Measurements from ENCODE around the gene DCST1. TPM values are rescaled to one million over a fixed set of nuclear protein-coding genes. Genes with fewer than 3 reads are reported as not detected.

DCST1 gene
- total RNA-seq, 1 donor from 2014 or later: not detected

DNA sequence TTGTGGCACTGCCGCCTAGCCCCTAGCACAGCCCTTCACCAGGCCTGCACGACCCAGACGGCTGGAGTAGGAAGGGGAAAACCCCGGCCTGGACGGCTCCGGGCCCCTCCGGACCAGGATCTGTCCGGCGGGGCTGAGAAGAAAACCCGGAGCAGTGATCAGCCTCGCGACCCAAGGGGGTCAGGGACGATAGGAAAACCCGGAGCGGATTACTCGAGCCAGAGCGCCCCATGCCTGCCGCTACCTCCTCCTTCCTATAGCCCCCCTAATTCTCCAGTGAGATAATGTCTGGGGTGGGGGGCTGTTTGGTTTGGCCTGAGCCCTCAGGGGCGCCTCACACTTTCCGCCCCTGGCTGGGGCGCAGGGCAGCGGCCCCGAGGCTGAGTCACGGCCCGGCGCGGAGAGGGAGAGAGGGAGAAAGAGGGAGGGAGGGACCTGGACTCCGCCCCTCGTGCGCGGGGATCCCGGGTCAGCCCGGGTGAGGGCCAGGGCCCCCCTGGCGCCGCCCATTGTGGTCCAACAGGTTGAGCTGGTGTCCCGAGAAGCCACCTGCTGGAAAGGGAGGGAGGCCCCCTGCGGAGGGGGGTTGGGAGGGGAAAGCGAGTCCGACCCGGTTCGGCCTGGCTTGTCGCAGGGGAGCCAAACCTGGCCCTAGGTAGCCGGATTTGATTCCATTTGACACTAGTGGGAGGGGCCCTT, 32.7 kb upstream of the DCST1 start:
- DNase-seq (peak; percentile 91), ATAC-seq (ENCODE audit: poor library complexity) (peak; percentile 64)
- intact Hi-C loops (cut with DNase I): no loop called here

DNA sequence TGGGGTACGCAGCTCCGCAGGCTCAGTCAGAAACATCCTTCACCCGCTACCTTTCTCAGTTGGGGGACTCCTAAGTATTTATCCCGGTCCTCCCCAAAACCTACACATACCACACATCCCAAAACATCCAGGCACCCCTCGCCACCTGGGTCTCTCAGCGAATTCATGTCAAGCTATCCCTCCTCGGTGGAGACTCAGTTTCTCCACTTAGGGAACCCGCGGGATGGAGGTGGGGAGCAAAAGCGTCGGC, 32.3 kb upstream of the DCST1 start:
- ATAC-seq (ENCODE audit: poor library complexity): no peak
- intact Hi-C loops (cut with DNase I): no loop called here
- DNase-seq: no peak

DNA sequence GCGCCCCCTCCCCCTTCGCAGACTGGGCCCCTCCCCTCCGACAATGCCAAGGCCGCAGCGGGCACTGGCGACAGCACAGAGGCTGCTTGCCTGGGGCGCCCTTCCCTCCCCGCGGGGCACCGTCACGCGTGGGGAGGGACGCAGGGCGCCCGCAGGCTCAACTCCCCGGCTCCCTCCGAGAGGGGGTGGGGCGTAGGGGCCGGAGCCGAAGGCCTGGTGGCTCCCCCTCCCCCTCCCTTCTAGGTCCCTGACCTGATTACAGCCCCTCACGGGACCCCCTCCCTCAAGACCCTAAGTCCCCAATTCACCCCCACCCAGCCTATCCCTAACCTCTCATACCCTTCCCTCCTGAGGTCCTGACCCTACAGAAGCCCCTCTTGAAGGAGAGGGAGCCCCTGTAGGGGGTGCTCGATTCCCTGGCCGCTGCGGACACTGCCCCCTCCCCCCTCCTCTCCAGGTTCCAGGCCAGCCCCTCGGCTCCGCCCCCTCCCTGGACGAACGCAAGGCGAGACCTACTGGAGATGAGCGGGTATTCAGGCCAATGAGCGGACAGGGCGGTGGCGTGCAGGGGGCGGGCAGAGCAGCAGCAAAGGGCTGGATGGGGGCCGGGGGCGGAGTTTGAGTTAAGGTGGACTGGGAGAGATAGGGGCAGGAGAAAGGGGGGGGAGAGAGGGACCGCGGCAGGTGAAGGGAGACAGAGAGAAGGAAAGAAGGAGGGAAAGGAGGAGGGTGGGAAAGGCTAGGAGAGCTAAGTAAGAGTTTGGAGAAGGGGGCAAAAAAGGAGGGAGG, 31.8 kb upstream of the DCST1 start:
- ATAC-seq (ENCODE audit: poor library complexity): peak; percentile 76
- intact Hi-C loops (cut with DNase I): no loop called here
- DNase-seq: peak; percentile 100

DNA sequence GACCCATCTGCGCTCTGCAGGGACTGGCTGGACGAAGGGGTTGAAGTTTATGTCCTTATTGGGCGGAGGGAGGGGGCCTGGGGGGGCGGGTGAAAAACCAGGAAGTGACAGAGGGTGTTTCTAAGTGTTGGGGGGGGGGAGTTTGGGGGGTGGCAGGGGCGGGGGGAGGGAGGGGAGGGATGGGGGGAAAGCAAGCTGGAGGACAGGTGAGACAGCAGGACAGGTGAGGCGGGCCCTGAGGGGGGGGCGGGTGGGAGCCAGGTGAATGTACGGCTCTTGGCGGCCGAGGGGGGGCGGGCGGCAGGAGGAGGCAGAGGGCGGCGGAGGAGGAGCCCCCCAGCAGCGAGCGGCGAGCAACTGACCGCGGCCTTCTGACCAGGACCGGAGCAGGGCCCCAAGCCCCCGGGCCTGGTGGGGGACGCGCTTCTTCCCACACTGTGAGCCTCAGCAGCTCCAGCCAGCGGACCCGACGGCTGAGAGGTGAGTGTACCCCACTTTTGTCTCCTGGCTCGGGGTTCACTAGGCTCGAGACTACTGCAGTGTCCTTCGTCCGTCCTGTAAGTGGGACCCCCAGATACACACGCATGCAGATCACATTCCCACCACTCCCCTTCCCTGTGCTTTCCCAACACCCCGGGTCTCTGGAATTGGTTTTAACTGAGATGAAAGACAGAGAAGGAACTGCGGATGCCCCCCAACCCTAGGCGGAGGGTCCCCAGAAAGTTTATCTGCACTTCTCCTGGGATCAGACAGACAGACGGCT, 31.0 kb upstream of the DCST1 start, which contains the start of gene ZBTB7B:
Gene ZBTB7B (plus strand): TSS at position 339 of the 763 bp plus-strand sequence. CDS start 11,859 bp downstream, outside the sequence.
- intact Hi-C loops (cut with DNase I): no loop called here
- DNase-seq (peak; percentile 69), ATAC-seq (ENCODE audit: poor library complexity) (peak; percentile 1)

DNA sequence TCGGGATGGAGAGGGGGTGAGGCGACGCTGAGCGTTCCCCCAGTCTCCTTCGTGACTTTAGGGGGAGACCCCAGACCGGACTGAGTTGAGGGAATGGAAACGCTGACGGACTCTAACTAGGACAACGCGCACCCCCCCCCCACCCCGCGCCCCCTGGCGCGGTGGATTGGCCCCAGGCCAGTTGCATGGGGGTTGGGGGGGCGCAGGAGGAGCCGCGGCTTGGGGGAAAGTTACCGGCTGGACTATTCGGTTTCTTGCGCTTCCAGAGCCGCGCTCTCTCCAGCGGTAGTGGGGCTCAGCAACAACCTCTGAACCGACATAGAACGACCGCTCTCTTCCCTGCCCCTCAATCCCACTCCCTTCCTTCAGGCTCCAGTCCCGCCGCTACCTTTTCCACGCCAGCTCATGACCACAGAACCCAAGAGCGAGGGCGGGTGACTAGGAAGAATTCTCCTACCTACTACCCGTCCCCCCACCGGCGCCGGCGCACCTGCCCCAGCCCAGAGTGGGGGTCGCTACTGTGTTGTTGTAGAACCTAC, 30.3 kb upstream of the DCST1 start:
- no peak for ATAC-seq (ENCODE audit: poor library complexity)
- DNase-seq: no peak
- intact Hi-C loops (cut with DNase I): no loop called here

DNA sequence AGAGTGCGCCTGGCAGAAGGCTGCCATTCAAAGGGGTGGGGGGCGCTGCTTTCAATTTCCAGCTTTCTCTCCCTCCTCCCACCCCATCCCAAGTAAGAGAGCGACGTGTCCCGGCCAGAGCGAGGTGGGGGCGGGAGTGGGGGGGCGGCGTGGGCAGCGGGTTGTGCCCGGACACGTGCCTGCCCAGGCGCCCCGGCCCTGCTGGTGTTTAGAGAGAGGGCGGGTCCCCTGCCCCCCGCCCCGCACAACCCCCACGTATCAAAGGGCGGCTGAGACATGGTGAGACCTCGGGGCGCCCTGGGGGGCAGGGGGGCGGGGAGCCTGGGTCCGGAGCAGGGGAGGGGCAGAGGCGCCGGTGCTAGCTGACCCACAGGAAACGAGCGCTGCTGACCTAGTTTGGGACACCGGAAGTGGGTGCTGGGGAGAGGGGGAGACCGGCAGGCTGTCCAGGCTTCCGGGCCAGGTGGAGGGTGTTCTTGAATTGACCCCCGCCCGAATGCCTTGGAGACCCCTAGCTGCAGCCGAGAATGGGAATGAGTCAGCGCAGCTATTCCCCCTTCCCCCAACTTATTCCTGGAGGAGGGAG, 29.8 kb upstream of the DCST1 start:
- intact Hi-C loops (cut with DNase I): no loop called here
- peak; percentile 83 for DNase-seq
- peak; percentile 14 for ATAC-seq (ENCODE audit: poor library complexity)

DNA sequence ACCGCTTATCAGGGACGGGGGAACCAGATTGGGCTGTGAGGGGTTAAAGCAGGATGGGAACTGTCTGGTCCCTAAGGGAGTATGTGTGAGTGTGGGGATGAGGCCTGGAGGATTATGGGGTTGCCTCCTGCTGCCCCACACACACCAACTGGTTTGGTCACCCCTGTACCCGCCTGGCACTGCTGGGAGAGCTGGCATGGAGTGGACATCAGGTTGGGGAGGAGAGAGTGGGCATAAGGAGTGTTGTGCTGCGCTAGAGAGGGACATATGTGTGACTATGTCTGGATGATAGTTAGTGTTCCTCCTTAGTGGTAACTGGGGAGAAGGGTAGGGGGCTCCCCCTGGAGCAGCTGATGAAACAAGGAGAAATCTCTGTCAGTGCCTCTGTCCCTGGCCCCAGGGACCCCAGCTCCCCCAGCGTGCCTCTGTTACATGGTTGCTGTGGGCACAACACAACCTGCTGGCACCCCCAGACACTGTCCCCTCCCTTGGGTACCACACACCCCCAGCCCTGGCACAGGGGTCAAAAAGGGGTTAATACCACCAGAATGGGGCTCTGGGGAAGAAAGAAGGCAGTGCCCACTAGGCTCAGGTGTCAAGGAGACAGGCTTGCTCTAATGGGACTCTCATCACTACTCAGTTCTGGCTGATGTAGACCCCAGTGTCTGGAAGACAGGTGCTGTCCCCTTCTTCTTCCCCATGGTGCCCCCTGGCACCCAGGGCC, 29.1 kb upstream of the DCST1 start:
- intact Hi-C loops (cut with DNase I): no loop called here
- DNase-seq (peak; percentile 40), ATAC-seq (ENCODE audit: poor library complexity) (no peak)

DNA sequence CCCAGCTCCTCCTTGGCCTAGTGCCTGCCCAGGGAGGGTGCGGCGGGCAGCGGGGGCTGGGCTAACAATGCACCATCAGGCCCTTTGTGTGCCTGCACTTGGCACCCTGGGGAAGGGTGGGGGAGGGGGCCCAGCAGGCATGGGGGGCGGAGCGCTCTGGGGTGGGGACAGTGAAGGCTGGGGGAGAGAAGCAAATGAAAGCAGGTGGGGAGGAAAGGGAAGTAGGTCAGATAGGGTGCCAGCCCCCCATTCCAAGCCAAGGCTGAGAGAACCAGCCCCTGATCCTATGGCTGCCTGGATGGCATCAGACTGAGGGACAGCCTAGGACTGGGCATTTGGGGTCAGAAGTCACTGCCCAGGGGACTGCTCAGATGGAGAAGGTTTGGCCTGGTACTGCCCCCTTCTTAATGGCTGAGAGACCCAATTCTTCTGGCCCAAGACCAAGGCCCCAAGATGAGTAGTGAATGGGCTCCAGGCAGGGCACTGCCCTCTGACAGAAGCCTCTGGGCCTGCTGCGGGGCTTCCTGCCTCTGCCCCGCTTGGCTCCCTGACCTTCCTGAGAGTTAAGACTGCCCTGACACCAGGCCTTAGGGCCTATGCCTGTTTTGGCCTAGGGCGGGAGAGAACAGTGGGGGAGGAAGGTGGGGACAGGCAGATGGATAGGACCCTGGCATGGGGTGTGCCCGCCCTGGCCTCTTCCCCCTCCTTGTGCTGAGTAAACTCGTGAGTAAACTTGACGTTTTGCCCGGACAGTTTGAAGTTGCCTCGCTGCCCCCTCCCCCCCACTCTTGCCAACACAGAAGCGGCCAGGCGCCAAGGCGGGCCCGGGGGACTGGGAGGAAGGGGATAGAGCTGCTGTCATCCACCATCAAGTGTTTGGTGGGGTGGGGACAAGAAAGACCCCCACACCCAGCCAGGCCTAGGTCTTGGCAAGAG, 28.3 kb upstream of the DCST1 start:
- intact Hi-C loops (cut with DNase I): no loop called here
- peak; percentile 25 for ATAC-seq (ENCODE audit: poor library complexity)
- peak; percentile 87 for DNase-seq

DNA sequence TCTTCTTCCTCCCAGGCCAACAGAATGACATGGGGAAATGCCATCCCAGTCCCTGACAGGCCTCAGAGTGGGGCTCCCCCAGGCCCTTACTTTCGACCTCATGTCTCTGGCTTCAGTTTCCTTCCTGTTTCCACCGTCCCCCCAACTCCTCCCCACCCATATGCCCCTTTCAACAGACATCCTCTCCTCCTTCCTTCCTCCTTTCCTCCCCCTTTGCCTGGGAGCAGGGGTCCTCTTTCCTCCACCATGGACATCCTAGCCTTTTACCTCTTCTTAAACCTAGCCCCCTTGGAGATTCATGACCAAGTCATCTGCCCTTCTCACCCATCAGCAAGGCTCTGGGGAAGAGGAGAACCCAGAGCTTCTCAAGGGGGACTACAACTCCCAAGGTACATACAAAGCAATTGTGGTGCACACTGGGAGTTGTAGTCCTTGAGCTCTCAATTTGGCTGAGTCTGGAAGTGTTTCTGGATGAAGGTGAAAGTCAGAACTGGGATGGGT, 27.0 kb upstream of the DCST1 start:
- peak; percentile 48 for DNase-seq

DNA sequence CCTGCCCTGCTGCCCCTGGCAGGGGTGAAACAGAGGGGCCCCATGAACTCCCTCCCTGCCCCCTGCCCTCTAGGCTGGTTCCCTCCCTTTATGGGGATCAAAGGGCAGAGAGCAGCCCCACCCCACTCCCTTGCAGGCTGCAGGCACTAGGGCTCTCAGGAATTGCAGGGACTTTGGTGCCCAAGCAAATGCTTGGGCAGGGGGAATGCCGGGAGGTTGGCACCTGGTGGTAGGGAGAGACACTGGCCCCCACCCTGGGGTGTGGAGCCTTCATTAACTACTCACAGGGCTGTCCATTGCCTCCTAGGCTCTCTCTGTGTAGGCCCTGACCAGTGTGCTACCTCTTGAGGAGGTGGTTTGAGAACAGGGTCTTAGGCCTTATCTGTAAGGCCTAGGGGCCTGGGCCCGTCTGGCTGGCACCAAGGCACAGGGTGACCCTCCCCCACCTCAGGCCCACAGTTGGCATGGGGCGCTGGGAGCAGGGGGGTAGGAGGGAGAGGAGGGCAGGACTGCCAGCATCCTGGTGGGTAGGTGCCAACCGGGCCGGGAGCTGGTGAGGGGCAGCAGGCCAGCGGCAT, 26.3 kb upstream of the DCST1 start:
- intact Hi-C loops (cut with DNase I): no loop called here
- ATAC-seq (ENCODE audit: poor library complexity): peak; percentile 38
- peak; percentile 85 for DNase-seq

More for the DNA sequence above, 27.0 kb upstream of the DCST1 start:
- intact Hi-C loops (cut with DNase I): no loop called here
- no peak for ATAC-seq (ENCODE audit: poor library complexity)

DNA sequence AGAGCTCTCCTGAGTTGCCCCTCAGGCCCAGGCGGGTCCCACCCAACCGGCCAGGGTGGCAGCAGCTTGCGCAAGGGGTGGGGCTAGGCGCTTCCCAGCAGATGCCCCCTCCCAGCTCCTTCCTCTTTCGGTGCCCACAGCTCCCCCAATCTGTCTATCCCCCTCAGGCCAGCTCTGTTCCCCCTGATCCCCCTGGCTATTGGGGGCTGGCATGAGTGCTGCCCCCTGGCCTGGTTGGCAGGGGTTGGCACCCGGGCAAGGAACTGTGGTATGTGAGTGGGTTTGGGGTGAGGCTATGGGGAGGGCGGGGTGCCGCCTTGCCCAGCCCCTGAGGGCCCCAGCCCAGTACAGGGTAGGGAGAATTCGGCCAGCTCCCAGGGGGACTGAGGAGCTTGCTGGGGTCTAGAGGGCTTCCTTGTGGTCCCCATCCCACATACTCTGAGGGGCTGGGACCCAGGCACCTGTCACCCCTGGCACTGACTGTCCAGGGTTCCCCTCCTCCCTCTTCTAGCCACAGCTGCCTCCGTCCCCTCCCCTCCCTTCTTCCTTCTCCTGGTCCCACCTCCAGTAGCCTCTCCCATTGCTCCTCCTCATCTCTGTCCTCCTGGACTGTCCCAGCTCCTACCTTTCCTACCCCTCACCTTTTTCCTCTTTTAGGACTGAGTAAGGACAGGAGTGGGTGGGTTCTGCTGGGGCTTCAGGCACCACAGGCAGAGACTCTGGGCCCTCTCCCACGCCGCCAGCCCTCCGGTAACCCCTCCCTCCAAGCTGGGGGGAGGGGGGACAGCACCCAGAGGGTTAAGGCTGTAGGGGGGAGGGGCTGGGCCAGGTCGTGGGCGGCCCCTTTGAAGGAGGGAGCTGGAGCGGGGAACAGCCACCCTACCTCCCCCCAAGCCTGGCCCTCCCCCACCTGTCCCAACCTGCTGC, 25.3 kb upstream of the DCST1 start:
- intact Hi-C loops (cut with DNase I): no loop called here
- ATAC-seq (ENCODE audit: poor library complexity) (no peak), DNase-seq (peak; percentile 72)

DNA sequence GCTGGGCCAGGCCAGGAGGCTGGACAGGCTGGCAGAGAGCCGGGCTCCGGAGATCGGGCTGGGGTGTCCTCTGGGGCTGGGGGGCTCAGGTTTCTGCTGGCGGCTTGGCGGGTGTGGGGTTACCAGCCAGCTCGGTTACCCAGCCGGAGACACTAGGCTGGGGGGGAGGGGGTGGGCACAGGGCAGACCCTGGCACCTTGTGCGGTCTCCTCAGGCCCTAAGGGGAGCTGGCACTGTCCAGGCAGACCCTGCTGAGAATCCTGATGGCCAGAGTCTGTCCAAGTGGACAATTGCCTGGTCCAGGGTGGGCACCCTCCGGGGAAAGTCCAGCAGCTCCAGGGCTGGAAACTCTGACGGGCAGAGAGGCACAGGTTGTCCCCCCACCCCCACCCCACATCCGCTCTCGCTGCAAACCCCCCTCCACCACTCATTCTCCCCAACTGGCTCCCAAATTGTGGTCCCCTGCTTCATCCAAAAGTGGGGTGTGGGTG, 24.4 kb upstream of the DCST1 start:
- intact Hi-C loops (cut with DNase I): no loop called here
- no peak for ATAC-seq (ENCODE audit: poor library complexity)
- no peak for DNase-seq

DNA sequence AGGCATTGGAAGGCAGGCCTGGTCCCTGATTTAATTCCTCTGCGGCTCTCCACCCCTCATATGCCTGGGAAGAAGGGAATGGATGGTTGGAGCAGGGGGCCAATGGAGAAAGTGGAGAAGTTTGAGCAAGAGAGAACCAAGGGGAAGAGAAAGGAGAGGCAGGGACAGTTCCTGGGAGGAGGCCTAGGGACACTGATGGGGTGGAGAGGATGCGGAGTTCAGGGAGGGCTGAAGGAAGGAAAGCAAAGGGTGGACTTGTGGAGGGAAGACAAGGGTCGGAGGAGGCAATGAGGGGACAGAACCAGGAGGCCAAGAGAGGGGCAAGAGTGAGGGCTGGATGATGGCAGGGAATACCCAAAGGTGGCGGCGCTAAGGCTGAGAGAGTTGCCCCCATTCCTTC, 23.9 kb upstream of the DCST1 start:
- no peak for ATAC-seq (ENCODE audit: poor library complexity)
- intact Hi-C loops (cut with DNase I): loop anchor here (10.0 kb wide), 1 partner anchor 105 kb away; no protein-coding TSS in a partner anchor
- no peak for DNase-seq

DNA sequence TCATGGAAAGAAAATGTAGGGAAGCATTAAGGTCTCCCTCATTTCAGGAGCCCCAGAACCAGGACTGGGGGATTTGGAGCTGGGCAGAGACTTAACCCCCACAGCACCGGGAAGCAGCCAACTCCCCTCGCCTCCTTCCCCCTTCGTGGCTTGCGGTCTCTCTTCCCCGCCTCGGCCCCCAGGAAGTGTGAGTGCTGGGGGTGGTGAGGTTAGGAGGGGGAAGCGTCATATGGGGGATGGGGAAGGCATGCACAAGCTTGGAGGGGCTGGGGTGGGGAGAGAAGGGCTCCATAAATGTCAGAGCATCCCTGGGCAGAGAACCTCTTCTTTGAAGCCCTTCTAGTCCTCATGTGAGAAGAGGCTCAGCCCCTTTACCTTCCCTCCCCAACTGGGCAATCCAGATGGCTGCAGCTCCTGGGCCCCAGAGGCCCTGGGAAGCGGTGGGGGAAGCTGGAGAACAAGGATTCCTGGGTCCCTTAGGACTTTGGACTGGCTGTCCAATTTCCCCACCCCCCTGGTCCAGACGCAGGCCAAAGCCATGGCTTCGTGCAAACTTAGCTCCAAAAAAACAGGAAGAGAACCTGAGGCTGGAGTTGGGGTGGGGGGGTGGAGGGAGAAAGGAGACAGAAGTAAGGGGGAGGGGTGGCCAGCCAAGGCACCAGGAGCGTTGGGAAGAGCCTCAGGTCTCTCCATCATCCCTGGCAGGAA, 23.3 kb upstream of the DCST1 start:
- DNase-seq (peak; percentile 42), ATAC-seq (ENCODE audit: poor library complexity) (no peak)
- intact Hi-C loops (cut with DNase I): loop anchor here (10.0 kb wide), 1 partner anchor 106 kb away; no protein-coding TSS in a partner anchor

DNA sequence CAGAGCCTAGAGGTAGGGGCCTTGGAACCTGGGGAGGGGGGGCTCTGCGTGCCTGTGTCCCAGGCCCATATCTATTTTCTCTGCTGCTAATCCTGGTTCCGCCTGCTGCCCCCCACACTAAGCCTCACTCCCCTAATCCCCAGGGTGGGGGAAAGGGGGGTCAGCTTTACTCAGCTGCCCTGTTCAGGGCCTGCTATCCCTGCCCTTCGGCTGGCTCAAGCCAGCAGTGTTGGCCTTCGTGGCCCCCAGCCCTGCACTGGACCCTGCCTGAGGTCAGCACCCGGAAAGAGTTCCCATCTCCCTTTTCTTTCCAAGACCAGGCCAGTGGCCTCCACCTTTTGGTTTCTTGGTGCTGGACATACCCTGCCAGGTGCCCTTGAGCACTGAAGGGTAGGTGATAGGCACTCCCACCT, 22.6 kb upstream of the DCST1 start:
- DNase-seq (no peak), ATAC-seq (ENCODE audit: poor library complexity) (no peak)
- intact Hi-C loops (cut with DNase I): loop anchor here (10.0 kb wide), 1 partner anchor 106 kb away; no protein-coding TSS in a partner anchor
